ENCODE data around the gene AURKB. TPM values are rescaled to one million over a fixed set of nuclear protein-coding genes. Genes with fewer than 3 reads are reported as not detected.

AURKB gene
- total RNA-seq, 1 experiment from 2014 or later, result 209 TPM

DNA sequence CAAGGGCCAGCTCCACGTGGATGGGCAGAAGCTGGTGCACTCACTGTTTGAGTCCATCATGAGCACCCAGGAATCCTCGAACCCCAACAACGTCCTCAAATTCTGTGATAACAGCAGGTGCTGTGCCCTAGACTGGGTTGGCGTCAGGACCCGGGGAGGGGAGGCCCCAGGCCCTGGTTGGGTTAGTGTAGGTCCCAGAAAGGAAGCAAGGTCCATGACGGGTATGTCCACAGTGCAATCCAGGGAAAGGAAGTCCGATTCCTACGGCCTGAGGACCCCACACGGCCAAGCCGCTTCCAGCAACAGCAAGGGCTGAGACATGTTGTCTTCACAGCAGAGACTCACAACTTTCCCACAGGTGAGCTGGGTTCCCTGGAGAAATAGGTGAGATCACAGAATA, 45.9 kb upstream of the AURKB start:
- Histone ChIP-seq H3K36me3 (ENCODE audit: insufficient read depth, low read length, poor library complexity, severe bottlenecking) (peaks cover 59% of the 10 kb centered on the region), H3K9me3 (ENCODE audit: low read depth, low read length, poor library complexity, severe bottlenecking) (no peaks in the 10 kb centered on the region), H3K4me3 (ENCODE audit: low read depth, low read length, poor library complexity, severe bottlenecking) (no peak overlapping the region), H3K27me3 (replicated peaks; ENCODE audit: insufficient read depth, low read depth, low read length, poor library complexity) (no peaks in the 10 kb centered on the region), H3K27ac (ENCODE audit: low read depth, low read length, poor library complexity, severe bottlenecking) (no peak overlapping the region), H3K4me1 (ENCODE audit: insufficient read depth, low read length, poor library complexity, severe bottlenecking) (no peaks in the 10 kb centered on the region)
- no peak for DNase-seq (ENCODE audit: low spot score)
- TF ChIP-seq, protein P1, sequence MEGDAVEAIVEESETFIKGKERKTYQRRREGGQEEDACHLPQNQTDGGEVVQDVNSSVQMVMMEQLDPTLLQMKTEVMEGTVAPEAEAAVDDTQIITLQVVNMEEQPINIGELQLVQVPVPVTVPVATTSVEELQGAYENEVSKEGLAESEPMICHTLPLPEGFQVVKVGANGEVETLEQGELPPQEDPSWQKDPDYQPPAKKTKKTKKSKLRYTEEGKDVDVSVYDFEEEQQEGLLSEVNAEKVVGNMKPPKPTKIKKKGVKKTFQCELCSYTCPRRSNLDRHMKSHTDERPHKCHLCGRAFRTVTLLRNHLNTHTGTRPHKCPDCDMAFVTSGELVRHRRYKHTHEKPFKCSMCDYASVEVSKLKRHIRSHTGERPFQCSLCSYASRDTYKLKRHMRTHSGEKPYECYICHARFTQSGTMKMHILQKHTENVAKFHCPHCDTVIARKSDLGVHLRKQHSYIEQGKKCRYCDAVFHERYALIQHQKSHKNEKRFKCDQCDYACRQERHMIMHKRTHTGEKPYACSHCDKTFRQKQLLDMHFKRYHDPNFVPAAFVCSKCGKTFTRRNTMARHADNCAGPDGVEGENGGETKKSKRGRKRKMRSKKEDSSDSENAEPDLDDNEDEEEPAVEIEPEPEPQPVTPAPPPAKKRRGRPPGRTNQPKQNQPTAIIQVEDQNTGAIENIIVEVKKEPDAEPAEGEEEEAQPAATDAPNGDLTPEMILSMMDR (conservative IDR thresholded peaks at IDR 0.05; ENCODE audit: low read depth, low read length), result no peak
- TF ChIP-seq EZH2 (IDR thresholded peaks at IDR 0.05; ENCODE audit: borderline replicate concordance, low read depth, low read length, poor library complexity, severe bottlenecking), result no peak
- no TSS peak for BruUV-seq (replicated peaks)
- CTCF ChIA-PET, result no interaction called here
- POLR2A ChIA-PET (ENCODE audit: low non-redundant PET), result no interaction called here
- intact Hi-C loops (cut with micrococcal nuclease; ENCODE audit: unreplicated experiment), result no loop called here

DNA sequence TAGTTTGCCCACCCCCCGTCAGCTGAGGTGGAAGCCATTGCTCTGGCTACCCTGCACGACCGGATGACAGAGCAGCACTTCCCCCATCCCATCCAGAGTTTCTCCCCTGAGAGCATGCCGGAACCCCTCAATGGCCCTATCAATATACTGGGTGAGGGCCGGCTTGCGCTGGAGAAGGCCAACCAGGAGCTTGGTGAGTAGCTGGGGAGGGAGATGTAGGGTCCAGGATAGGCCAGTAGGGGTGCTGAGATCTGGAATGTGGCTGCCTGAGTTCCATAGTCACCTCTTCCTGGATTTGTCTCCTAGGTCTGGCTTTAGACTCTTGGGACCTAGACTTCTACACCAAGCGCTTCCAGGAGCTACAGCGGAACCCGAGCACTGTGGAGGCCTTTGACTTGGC, 45.1 kb upstream of the AURKB start:
- H3K27me3 ChIP-seq (replicated peaks; ENCODE audit: insufficient read depth, low read depth, low read length, poor library complexity), result no peaks in the 10 kb centered on the region
- no peak overlapping the region for H3K4me3 ChIP-seq (ENCODE audit: low read depth, low read length, poor library complexity, severe bottlenecking)
- H3K4me1 ChIP-seq (ENCODE audit: insufficient read depth, low read length, poor library complexity, severe bottlenecking), result peaks cover 2% of the 10 kb centered on the region
- no peaks in the 10 kb centered on the region for H3K9me3 ChIP-seq (ENCODE audit: low read depth, low read length, poor library complexity, severe bottlenecking)
- no peak for TF ChIP-seq EZH2 (IDR thresholded peaks at IDR 0.05; ENCODE audit: borderline replicate concordance, low read depth, low read length, poor library complexity, severe bottlenecking)
- TF ChIP-seq, protein P1 (conservative IDR thresholded peaks at IDR 0.05; ENCODE audit: low read depth, low read length), result no peak
- ChIA-PET CTCF (no interaction called here), POLR2A (ENCODE audit: low non-redundant PET) (no interaction called here)
- intact Hi-C loops (cut with micrococcal nuclease; ENCODE audit: unreplicated experiment), result no loop called here
- H3K27ac ChIP-seq (ENCODE audit: low read depth, low read length, poor library complexity, severe bottlenecking), result no peak overlapping the region
- DNase-seq (ENCODE audit: low spot score), result no peak
- BruUV-seq (replicated peaks), result no TSS peak
- peaks cover 55% of the 10 kb centered on the region for H3K36me3 ChIP-seq (ENCODE audit: insufficient read depth, low read length, poor library complexity, severe bottlenecking)

DNA sequence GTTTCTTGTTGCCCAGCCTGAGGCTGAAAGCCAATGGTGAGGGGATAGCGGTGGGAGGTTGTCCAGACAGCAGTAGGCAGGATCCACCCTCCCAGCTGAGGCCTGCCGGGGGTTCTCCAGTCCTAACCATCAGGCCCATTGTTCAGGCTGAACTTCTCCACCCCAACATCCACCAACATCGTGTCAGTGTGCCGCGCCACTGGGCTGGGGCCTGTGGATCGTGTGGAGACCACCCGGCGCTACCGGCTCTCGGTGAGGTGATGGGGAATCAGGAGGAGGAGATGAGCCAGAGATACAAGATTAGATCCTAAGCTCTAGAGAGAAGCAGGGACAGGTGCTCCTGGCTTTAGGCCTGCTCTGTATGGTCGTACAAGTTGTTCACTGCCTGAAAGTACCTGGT, 44.5 kb upstream of the AURKB start:
- Histone ChIP-seq H3K4me1 (ENCODE audit: insufficient read depth, low read length, poor library complexity, severe bottlenecking) (peaks cover 8% of the 10 kb centered on the region), H3K27me3 (replicated peaks; ENCODE audit: insufficient read depth, low read depth, low read length, poor library complexity) (no peaks in the 10 kb centered on the region), H3K4me3 (ENCODE audit: low read depth, low read length, poor library complexity, severe bottlenecking) (no peak overlapping the region), H3K9me3 (ENCODE audit: low read depth, low read length, poor library complexity, severe bottlenecking) (no peaks in the 10 kb centered on the region), H3K36me3 (ENCODE audit: insufficient read depth, low read length, poor library complexity, severe bottlenecking) (peaks cover 49% of the 10 kb centered on the region), H3K27ac (ENCODE audit: low read depth, low read length, poor library complexity, severe bottlenecking) (no peak overlapping the region)
- no peak for TF ChIP-seq EZH2 (IDR thresholded peaks at IDR 0.05; ENCODE audit: borderline replicate concordance, low read depth, low read length, poor library complexity, severe bottlenecking)
- TF ChIP-seq, protein P1 (conservative IDR thresholded peaks at IDR 0.05; ENCODE audit: low read depth, low read length), result no peak
- BruUV-seq (replicated peaks), result no TSS peak
- DNase-seq (ENCODE audit: low spot score), result no peak
- intact Hi-C loops (cut with micrococcal nuclease; ENCODE audit: unreplicated experiment), result no loop called here
- ChIA-PET POLR2A (ENCODE audit: low non-redundant PET) (no interaction called here), CTCF (no interaction called here)

All from A673 (cell line).